Neural progenitor cell (in vitro differentiated cells): ENCODE data around the gene ENPP4. TPM values are rescaled to one million over a fixed set of nuclear protein-coding genes. Genes with fewer than 3 reads are reported as not detected.
"Not testable (repeated sequence)": the region's sequence is repeated elsewhere in the genome, so short reads cannot be mapped to it uniquely, and the experiment has no call there.

Source experiments
- DNase-seq: peaks from one replicate; pipeline ENCODE4 v3.0.0-alpha.2; 2016; ENCODE audit warnings: low spot score
- H2AFZ ChIP-seq: fragments of 200-600 bp; sonication (generic); replicated peaks from 2 replicates; pipeline ENCODE4 v1.6.1; 2016; ENCODE audit warnings: antibody characterized with exemption
- H3F3A ChIP-seq: fragments of 200-600 bp; sonication (generic); 2 replicates; pipeline ENCODE4 v1.6.1; 2016; ENCODE audit warnings: antibody characterized with exemption, low read depth
- H3K27ac ChIP-seq: fragments of 200-600 bp; sonication (generic); 2 replicates; pipeline ENCODE4 v1.5.1; 2016; ENCODE audit warnings: mild to moderate bottlenecking
- H3K27me3 ChIP-seq: fragments of 200-600 bp; sonication (generic); 2 replicates; pipeline ENCODE4 v1.6.1; 2016; ENCODE audit warnings: mild to moderate bottlenecking, moderate library complexity
- H3K36me3 ChIP-seq: fragments of 200-600 bp; sonication (generic); 2 replicates; pipeline ENCODE4 v1.5.1; 2016
- H3K4me1 ChIP-seq: fragments of 200-600 bp; sonication (generic); 2 replicates; pipeline ENCODE4 v1.6.1; 2016; ENCODE audit warnings: mixed run types
- H3K4me2 ChIP-seq: fragments of 200-600 bp; sonication (generic); 2 replicates; pipeline ENCODE4 v1.6.1; 2016
- H3K4me3 ChIP-seq: fragments of 200-600 bp; sonication (generic); 2 replicates; pipeline ENCODE4 v1.5.1; 2016
- H3K79me2 ChIP-seq: fragments of 200-600 bp; sonication (generic); 2 replicates; pipeline ENCODE4 v1.6.1; 2016; ENCODE audit warnings: low read depth
- H3K9ac ChIP-seq: fragments of 200-600 bp; sonication (generic); 2 replicates; pipeline ENCODE4 v1.6.1; 2016
- H3K9me3 ChIP-seq: fragments of 200-600 bp; sonication (generic); 2 replicates; pipeline ENCODE4 v1.5.1; 2016; ENCODE audit warnings: low read depth
- H4K20me1 ChIP-seq: fragments of 200-600 bp; sonication (generic); 2 replicates; pipeline ENCODE4 v1.6.1; 2016; ENCODE audit warnings: low read depth
- H3K27ac Mint-ChIP-seq: 3 replicates; pipeline ENCODE4 v1.8.0; 2021; ENCODE audit warnings: mixed read lengths
- H3K27me3 Mint-ChIP-seq: 2 replicates; pipeline ENCODE4 v1.8.0; 2022; ENCODE audit warnings: low read depth, mild to moderate bottlenecking, inconsistent platforms, moderate library complexity, mixed read lengths; ENCODE audit not compliant: insufficient read depth
- H3K36me3 Mint-ChIP-seq: 3 replicates; pipeline ENCODE4 v1.8.0; 2021; ENCODE audit warnings: mixed read lengths
- H3K4me1 Mint-ChIP-seq: 3 replicates; pipeline ENCODE4 v1.8.0; 2021; ENCODE audit warnings: mixed read lengths
- H3K4me3 Mint-ChIP-seq: 3 replicates; pipeline ENCODE4 v1.8.0; 2021; ENCODE audit warnings: mild to moderate bottlenecking, moderate library complexity, mixed read lengths
- H3K9me3 Mint-ChIP-seq: 3 replicates; pipeline ENCODE4 v1.8.0; 2020; ENCODE audit warnings: mixed read lengths
- CTCF ChIP-seq: fragments of 200-600 bp; sonication (generic); IDR thresholded peaks from 2 replicates; pipeline ENCODE4 v1.5.1; 2017; ENCODE audit warnings: antibody characterized with exemption, mild to moderate bottlenecking
- EZH2 ChIP-seq: fragments of 200-600 bp; sonication (generic); IDR thresholded peaks from 2 replicates; pipeline ENCODE4 v1.6.1; 2017; ENCODE audit warnings: antibody characterized with exemption, mild to moderate bottlenecking, moderate library complexity
- EZH2phosphoT487 ChIP-seq: fragments of 200-600 bp; sonication (generic); IDR thresholded peaks from 2 replicates; pipeline ENCODE4 v1.6.1; 2017; ENCODE audit warnings: antibody characterized with exemption
- total RNA-seq: library from RNA; depleted of rRNA; stranded (reverse); fragments of >200 nt; gene quantifications from 2 replicates; pipeline ENCODE4 v1.2.3, GENCODE V29; 2015; ENCODE audit warnings: low replicate concordance

Gene ENPP4
- total RNA-seq, 1 donor from 2014 or later: 22.9 TPM

- Histone ChIP-seq H3K4me1 (peaks cover 14% of the 10 kb centered on the region), H4K20me1 (no peaks in the 10 kb centered on the region), H3K4me2 (no peak overlapping the region), H3K9me3 (no peaks in the 10 kb centered on the region), H3K27ac (no peak overlapping the region), H3K4me3 (no peak overlapping the region), H3K27me3 (no peaks in the 10 kb centered on the region), H2AFZ (no peak overlapping the region), H3K9ac (no peak overlapping the region), H3K79me2 (peaks cover 31% of the 10 kb centered on the region), H3F3A (no peaks in the 10 kb centered on the region), H3K36me3 (no peaks in the 10 kb centered on the region)
- Mint-ChIP-seq H3K36me3 (no peaks in the 10 kb centered on the region), H3K4me1 (peaks cover 3% of the 10 kb centered on the region), H3K4me3 (no peak overlapping the region), H3K9me3 (no peaks in the 10 kb centered on the region), H3K27me3 (no peaks in the 10 kb centered on the region), H3K27ac (no peak overlapping the region)
- no peak for TF ChIP-seq EZH2phosphoT487
- no peak for TF ChIP-seq EZH2
- no peak for TF ChIP-seq CTCF
- DNase-seq: no peak
These were observed 8.5 kb downstream of the ENPP4 start for GRCh38 chr6:46138281-46138680.

- no peaks in the 10 kb centered on the region for H3K9me3 ChIP-seq
- no peaks in the 10 kb centered on the region for H3K4me1 ChIP-seq
- H3K9me3 Mint-ChIP-seq: no peaks in the 10 kb centered on the region
- no peak overlapping the region for H3K4me2 ChIP-seq
- no peak overlapping the region for H3K9ac ChIP-seq
- H3K4me3 Mint-ChIP-seq: no peak overlapping the region
- H4K20me1 ChIP-seq: no peaks in the 10 kb centered on the region
- no peaks in the 10 kb centered on the region for H3K27me3 ChIP-seq
- H3K36me3 ChIP-seq: no peaks in the 10 kb centered on the region
- H3F3A ChIP-seq: no peaks in the 10 kb centered on the region
- no peaks in the 10 kb centered on the region for H3K4me1 Mint-ChIP-seq
- no peaks in the 10 kb centered on the region for H3K36me3 Mint-ChIP-seq
- no peak for TF ChIP-seq CTCF
- no peak overlapping the region for H2AFZ ChIP-seq
- DNase-seq: no peak
- H3K79me2 ChIP-seq: no peaks in the 10 kb centered on the region
- no peaks in the 10 kb centered on the region for H3K27me3 Mint-ChIP-seq
- H3K27ac Mint-ChIP-seq: no peak overlapping the region
- no peak overlapping the region for H3K4me3 ChIP-seq
- no peak overlapping the region for H3K27ac ChIP-seq
These were observed 14.5 kb downstream of the ENPP4 start for GRCh38 chr6:46144270-46144669.

GRCh38 chr6:46149066-46149465, 19.3 kb downstream of the ENPP4 start:
- not testable (repeated sequence) for H3K4me3 Mint-ChIP-seq, H3K9ac ChIP-seq, H3K27ac Mint-ChIP-seq, DNase-seq, H3K9me3 ChIP-seq, H3K4me2 ChIP-seq, H3K27ac ChIP-seq, H4K20me1 ChIP-seq, H2AFZ ChIP-seq, H3K4me1 Mint-ChIP-seq, H3K27me3 ChIP-seq, H3K36me3 ChIP-seq, H3K9me3 Mint-ChIP-seq, H3K79me2 ChIP-seq, H3F3A ChIP-seq, H3K4me1 ChIP-seq, H3K4me3 ChIP-seq, H3K27me3 Mint-ChIP-seq, H3K36me3 Mint-ChIP-seq

- H3K9me3 ChIP-seq: no peaks in the 10 kb centered on the region
- peaks cover 3% of the 10 kb centered on the region for H3K36me3 ChIP-seq
- H4K20me1 ChIP-seq: no peaks in the 10 kb centered on the region
- H3F3A ChIP-seq: no peaks in the 10 kb centered on the region
- no peaks in the 10 kb centered on the region for H3K4me1 ChIP-seq
- Mint-ChIP-seq H3K4me3 (no peak overlapping the region), H3K27ac (no peak overlapping the region), H3K27me3 (peaks cover 3% of the 10 kb centered on the region), H3K4me1 (no peaks in the 10 kb centered on the region), H3K9me3 (no peaks in the 10 kb centered on the region), H3K36me3 (no peaks in the 10 kb centered on the region)
- H3K4me2 ChIP-seq: no peak overlapping the region
- no peak overlapping the region for H3K27ac ChIP-seq
- no peak for DNase-seq
- no peaks in the 10 kb centered on the region for H3K79me2 ChIP-seq
- no peaks in the 10 kb centered on the region for H3K27me3 ChIP-seq
- H3K4me3 ChIP-seq: no peak overlapping the region
- TF ChIP-seq EZH2phosphoT487 (no peak), EZH2 (no peak), CTCF (no peak)
- no peak overlapping the region for H3K9ac ChIP-seq
- H2AFZ ChIP-seq: no peak overlapping the region
These were observed 26.9 kb downstream of the ENPP4 start for GRCh38 chr6:46156701-46157100.
